Heart left ventricle (tissue), 13 donors: ENCODE data around the gene TNPO2.

Experiments
- CTCF ChIP-seq, 12 donors: fragments of 200-600 bp; sonication (generic) in 4 of 12; IDR thresholded peaks; one replicate each; pipeline versions ENCODE4 v1.5.0 to v1.8.0; 2018 to 2022; ENCODE audit warnings: antibody characterized with exemption in 12 of 12, mild to moderate bottlenecking in 5 of 12
- POLR2A ChIP-seq, 2 donors: fragments of 450-650 bp; IDR thresholded peaks; one replicate each; pipeline ENCODE4 v1.6.1; 2017; ENCODE audit warnings: antibody characterized with exemption in 2 of 2, mild to moderate bottlenecking in 2 of 2, moderate library complexity in 2 of 2
- donor health status: ischemic (EF 13 %, LVEDD 7.1; RV severe dilation, severe dysfunction).
- donor health status: DM: no; HTN: yes; CAD: no.
- donor health status: DM: no; HTN: no; CAD: no.
- donor health status: ischemic (EF 25% LVEDD 6.9; RV normal size, moderate dysfunction).
- donor health status: ischemic (EF 25% LVEDD 5.7; RV mildly dilated, moderate dysfunction).
- donor health status: ischemic (EF 35%, LVEDD 5.7; RV mildly dilated, moderate dysfunction).
- donor health status: nonischemic (EF 11% LVEDD 7.7; RV severe dilation, severe dysfunction).
- donor health status: DM: yes; HTN: yes; CAD: no.
- donor health status: PGD.
- donor health status: ischemic (EF 29% LVEDD 5.4; RV normal size, mild dysfunction).
- donor health status: nonischemic (EF 23%, LVEDD 6.1; RV moderate dilation, normal function).

- TF ChIP-seq CTCF (IDR thresholded peaks at IDR 0.05), result no peak
- no peak for TF ChIP-seq POLR2A (IDR thresholded peaks at IDR 0.05)
Measured at GRCh38 chr19:12708641-12709040, 15.1 kb downstream of the TNPO2 start.
